ENCODE results near the gene LGR5.

DNA sequence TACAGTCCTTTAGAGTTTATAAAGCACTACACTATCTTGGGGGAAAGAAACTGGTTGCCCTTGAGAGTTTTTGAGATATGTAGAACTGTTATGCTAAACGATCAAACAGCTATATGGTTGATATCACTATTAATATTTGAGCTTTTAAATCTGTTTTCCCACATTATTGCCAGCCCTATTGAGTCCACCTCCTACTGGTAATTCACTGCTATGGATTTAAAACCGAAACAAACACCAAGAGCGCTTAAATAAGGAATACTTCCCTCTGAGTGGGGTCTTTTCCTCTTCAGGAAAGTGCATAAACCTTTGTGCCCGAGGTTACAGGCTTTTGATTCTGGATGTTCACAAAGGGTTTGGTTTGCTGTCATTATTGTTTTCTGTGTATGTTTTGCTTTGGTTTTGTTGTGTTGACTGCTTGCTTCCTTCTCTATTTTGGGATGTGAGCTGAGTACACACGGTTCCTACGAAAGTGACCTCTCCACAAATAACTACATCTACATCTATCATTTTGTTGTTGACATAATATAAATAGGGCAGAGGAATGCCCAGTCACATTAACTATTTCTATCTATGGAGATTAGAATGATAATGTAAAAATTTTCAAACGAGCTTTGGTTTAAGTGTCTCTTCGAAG is 44.8 kb downstream of the LGR5 start:
- TF ChIP-seq CTCF (IDR thresholded peaks at IDR 0.05 in 8 of 11, conservative IDR thresholded peaks at IDR 0.05 in 3 of 11), result no peak
- no peak for TF ChIP-seq POLR2A (IDR thresholded peaks at IDR 0.05)

All from spleen (tissue), 7 donors.